Endothelial cell of umbilical vein (primary cell): Measurements from ENCODE around the gene CNIH2. TPM values are rescaled to one million over a fixed set of nuclear protein-coding genes. Genes with fewer than 3 reads are reported as not detected.
"Not testable (repeated sequence)": the region's sequence is repeated elsewhere in the genome, so short reads cannot be mapped to it uniquely, and the experiment has no call there.

Experiments used
- BruUV-seq: library from RNA; stranded (reverse); fragments of 400-500 nt; replicated peaks from 2 replicates; lab custom pipeline; 2021; lab: Mats Ljungman, UMichigan
- CTCF ChIA-PET: fragments of 300-600, 350-600 bp; sonication (Branson Sonifier 250); formaldehyde crosslinking; loops from one replicate; lab custom pipeline; 2021; ENCODE audit warnings: antibody characterized with exemption, inconsistent platforms; lab: Charles Lee
- POLR2A ChIA-PET: fragments of 300-600, 350-600 bp; sonication (Branson Sonifier 250); formaldehyde crosslinking; loops from one replicate; lab custom pipeline; 2021; ENCODE audit warnings: antibody characterized with exemption, inconsistent platforms; lab: Charles Lee
- DNase-seq: peaks from one replicate; pipeline ENCODE4 v3.0.0-alpha.2; 2011; ENCODE audit warnings: low read depth, low spot score
- FAIRE-seq: peaks from 2 replicates; lab custom pipeline; 2011; peaks lifted over from hg19 to GRCh38; lab: Jason Lieb, UNC
- H2AFZ ChIP-seq: 2 replicates; pipeline ENCODE4 v1.6.0; 2012; ENCODE audit warnings: low read depth, low read length, control low read depth, inconsistent platforms
- H3K27ac ChIP-seq: 2 replicates; pipeline ENCODE4 v1.5.1; 2011; ENCODE audit warnings: low read depth, mild to moderate bottlenecking, control low read depth, low read length, moderate library complexity; ENCODE audit not compliant: insufficient read depth
- H3K27me3 ChIP-seq, 2 experiments: 2 replicates each; pipeline versions ENCODE4 v1.6.0 to v1.6.1; 2011; ENCODE audit warnings: low read length in 2 of 2, mixed read lengths in 1 of 2; ENCODE audit not compliant: control insufficient read depth in 2 of 2, insufficient read depth in 2 of 2
- H3K36me3 ChIP-seq, 2 experiments: 2 replicates in 1 of 2; 3 replicates in 1 of 2; pipeline ENCODE4 v1.5.1; 2011; ENCODE audit warnings: low read length in 2 of 2, mild to moderate bottlenecking in 1 of 2, moderate library complexity in 1 of 2; ENCODE audit not compliant: control insufficient read depth in 2 of 2, insufficient read depth in 2 of 2; ENCODE audit errors: extremely low read depth in 1 of 2
- H3K4me1 ChIP-seq: 3 replicates; pipeline ENCODE4 v1.5.1; 2011; ENCODE audit warnings: mild to moderate bottlenecking, low read length; ENCODE audit not compliant: control insufficient read depth, insufficient read depth; ENCODE audit errors: extremely low read depth
- H3K4me2 ChIP-seq: 2 replicates; pipeline ENCODE4 v1.6.1; 2011; ENCODE audit warnings: low read length, control low read depth, mixed read lengths; ENCODE audit not compliant: insufficient read depth
- H3K4me3 ChIP-seq, 3 experiments: fragments of 200-600 bp in 1 of 3; sonication (generic), shearing (Covaris generic) in 1 of 3; replicated peaks in 1 of 3; 2 replicates each; pipeline ENCODE4 v1.5.1; 2011 to 2016; ENCODE audit warnings: control low read depth in 3 of 3, low read length in 3 of 3, mild to moderate bottlenecking in 2 of 3, inconsistent platforms in 1 of 3, low read depth in 1 of 3, moderate library complexity in 1 of 3; ENCODE audit not compliant: insufficient read depth in 1 of 3
- H3K79me2 ChIP-seq: 2 replicates; pipeline ENCODE4 v1.6.0; 2012; ENCODE audit warnings: low read length, inconsistent platforms; ENCODE audit not compliant: control insufficient read depth, insufficient read depth
- H3K9ac ChIP-seq: replicated peaks from 2 replicates; pipeline ENCODE3; 2011; ENCODE audit warnings: low read length, control low read depth; ENCODE audit not compliant: insufficient read depth; ENCODE audit errors: extremely low read depth
- H3K9me1 ChIP-seq: replicated peaks from 3 replicates; pipeline ENCODE4 v1.6.0; 2011; ENCODE audit warnings: mild to moderate bottlenecking, low read length; ENCODE audit not compliant: control insufficient read depth, insufficient read depth; ENCODE audit errors: extremely low read depth
- H3K9me3 ChIP-seq: replicated peaks from 2 replicates; pipeline ENCODE4 v1.5.1; 2012; ENCODE audit warnings: low read length, inconsistent platforms; ENCODE audit not compliant: control insufficient read depth, insufficient read depth
- H4K20me1 ChIP-seq: replicated peaks from 2 replicates; pipeline ENCODE3; 2011; ENCODE audit warnings: mild to moderate bottlenecking, low read length; ENCODE audit not compliant: control insufficient read depth, insufficient read depth; ENCODE audit errors: extremely low read depth
- CTCF ChIP-seq, 2 donors: IDR thresholded peaks; 1 replicate in 1 of 2; 2 replicates in 1 of 2; pipeline ENCODE4 v1.5.1; 2011; ENCODE audit warnings: low read length in 2 of 2, mild to moderate bottlenecking in 2 of 2, moderate library complexity in 2 of 2, control low read depth in 1 of 2, inconsistent platforms in 1 of 2, low read depth in 1 of 2; ENCODE audit not compliant: insufficient read depth in 1 of 2; ENCODE audit errors: extremely low read depth in 1 of 2
- FOS ChIP-seq: IDR thresholded peaks from 2 replicates; pipeline ENCODE4 v1.6.1; 2011; ENCODE audit warnings: mild to moderate bottlenecking, low read length, moderate library complexity, borderline replicate concordance; ENCODE audit not compliant: insufficient read depth
- GATA2 ChIP-seq: IDR thresholded peaks from 2 replicates; pipeline ENCODE4 v1.7.0; 2011; ENCODE audit warnings: low read depth, mild to moderate bottlenecking, moderate library complexity, mixed read lengths, low read length; ENCODE audit not compliant: insufficient read length, insufficient read depth
- JUN ChIP-seq: IDR thresholded peaks from 2 replicates; pipeline ENCODE4 v1.6.1; 2011; ENCODE audit warnings: borderline replicate concordance, low read depth; ENCODE audit not compliant: insufficient read length, insufficient read depth
- MAX ChIP-seq: IDR thresholded peaks from 2 replicates; pipeline ENCODE4 v1.6.1; 2011; ENCODE audit not compliant: insufficient read depth, insufficient read length
- MYC ChIP-seq: IDR thresholded peaks from one replicate; pipeline ENCODE4 v1.6.1; 2011; ENCODE audit warnings: mild to moderate bottlenecking, low read depth, low read length
- dilution Hi-C: fragments of 300-500 bp; cut with MboI; formaldehyde crosslinking; loops from one replicate; pipeline ENCODE4 v1.15.0; 2019; ENCODE audit warnings: low sequenced_read_pairs; ENCODE audit not compliant: extremely low pct_ligation_motif_present
- intact Hi-C: fragments of 100-400 bp; cut with micrococcal nuclease; formaldehyde crosslinking; loops from one replicate; pipeline ENCODE4 v1.10.0; 2022
- polyA plus RNA-seq, 4 experiments: library from polyadenylated mRNA; depleted of rRNA in 3 of 4; stranded (reverse) in 3 of 4; unstranded in 1 of 4; fragments of >200 nt; gene quantifications; 2 replicates each; pipeline versions ENCODE4 v1.2.1 to v1.2.3, GENCODE V29; 2011 to 2012; ENCODE audit warnings: missing spikeins in 1 of 4
- total RNA-seq: library from RNA; stranded (reverse); gene quantifications from 2 replicates; pipeline ENCODE4 v1.2.3, GENCODE V29; 2021

CNIH2 gene
- total and polyA plus RNA-seq, 2 donors (not counting 3 experiments of a cell fraction or from before 2014, with no cell fraction given), result 0.46 to 1.2 TPM

GRCh38 chr11:66275984-66276612 is 1.9 kb upstream of the CNIH2 start:
- no peak for FAIRE-seq
- no peak overlapping the region for H2AFZ ChIP-seq
- peaks cover 14 to 40% of the 10 kb centered on the region in 2 experiments for H3K36me3 ChIP-seq
- DNase-seq, result no peak
- CTCF ChIA-PET, result no interaction called here
- H3K79me2 ChIP-seq, result peaks cover 4% of the 10 kb centered on the region
- no peak overlapping the region for H3K4me2 ChIP-seq
- H4K20me1 ChIP-seq, result no peaks in the 10 kb centered on the region
- dilution Hi-C loops, result no loop called here
- POLR2A ChIA-PET, result no interaction called here
- H3K4me1 ChIP-seq, result no peaks in the 10 kb centered on the region
- H3K27ac ChIP-seq, result no peak overlapping the region
- H3K4me3 ChIP-seq, result no peak overlapping the region
- intact Hi-C loops, result no loop called here
- H3K9me3 ChIP-seq, result no peaks in the 10 kb centered on the region
- peaks cover 0 to 4% of the 10 kb centered on the region in 2 experiments for H3K27me3 ChIP-seq
- no peaks in the 10 kb centered on the region for H3K9me1 ChIP-seq
- H3K9ac ChIP-seq, result no peak overlapping the region
- BruUV-seq, result no TSS peak
- TF ChIP-seq MAX (no peak), MYC (no peak), CTCF (IDR thresholded peaks at IDR 0.05; ENCODE audit: extremely low read depth in 1 of 2, insufficient read depth in 1 of 2, low read depth in 1 of 2, low read length in 2 of 2) (no peak), GATA2 (no peak), JUN (no peak), FOS (no peak)

GRCh38 chr11:66276619-66277018 is 1.4 kb upstream of the CNIH2 start:
- H3K79me2 ChIP-seq, H2AFZ ChIP-seq, H3K4me2 ChIP-seq, BruUV-seq, H3K27ac ChIP-seq, CTCF ChIA-PET, DNase-seq, POLR2A ChIA-PET, H3K27me3 ChIP-seq, dilution Hi-C loops, H3K9ac ChIP-seq, H3K9me1 ChIP-seq, FAIRE-seq, H4K20me1 ChIP-seq, intact Hi-C loops, H3K4me3 ChIP-seq, H3K4me1 ChIP-seq, H3K9me3 ChIP-seq: not testable (repeated sequence)
- peaks cover 14 to 38% of the 10 kb centered on the region in 2 experiments for H3K36me3 ChIP-seq

GRCh38 chr11:66277064-66277463 is 911 bp upstream of the CNIH2 start:
- H3K4me2 ChIP-seq, H3K27me3 ChIP-seq, H3K9ac ChIP-seq, H3K27ac ChIP-seq, H3K9me3 ChIP-seq, H2AFZ ChIP-seq, H3K9me1 ChIP-seq, CTCF ChIA-PET, H4K20me1 ChIP-seq, dilution Hi-C loops, DNase-seq, H3K4me1 ChIP-seq, POLR2A ChIA-PET, H3K79me2 ChIP-seq, intact Hi-C loops, H3K4me3 ChIP-seq: not testable (repeated sequence)
- peak; percentile 33 for FAIRE-seq
- H3K36me3 ChIP-seq, result peaks cover 13 to 35% of the 10 kb centered on the region in 2 experiments
- BruUV-seq, result TSS peak; percentile 66
